WTC11 (cell line): Measurements from ENCODE around the gene PTPRU. TPM values are rescaled to one million over a fixed set of nuclear protein-coding genes. Genes with fewer than 3 reads are reported as not detected.

Experiments
- ATAC-seq: fragments of 200-7000 bp; cut with Tn5 transposase; 2 replicates; pipeline ENCODE4 v1.10.0; 2021; ENCODE audit warnings: mild to moderate bottlenecking, moderate library complexity
- CTCF ChIA-PET: fragments of 300-600 bp; sonication (Branson Sonifier 250); formaldehyde crosslinking; loops from one replicate; lab custom pipeline; 2021; ENCODE audit warnings: antibody characterized with exemption; lab: Charles Lee
- POLR2A ChIA-PET: fragments of 350-600 bp; sonication (Branson Sonifier 250); formaldehyde crosslinking; loops from one replicate; lab custom pipeline; 2021; ENCODE audit warnings: antibody characterized with exemption; lab: Charles Lee
- DNase-seq: peaks from one replicate; pipeline ENCODE4 v3.0.0; 2021; ENCODE audit warnings: low spot score
- H3K27ac Mint-ChIP-seq: 2 replicates; pipeline ENCODE4 v1.8.0; 2021; ENCODE audit warnings: mixed read lengths
- H3K27me3 Mint-ChIP-seq: 2 replicates; pipeline ENCODE4 v1.8.0; 2021; ENCODE audit warnings: low read depth, mild to moderate bottlenecking, moderate library complexity, mixed read lengths
- H3K36me3 Mint-ChIP-seq: 2 replicates; pipeline ENCODE4 v1.8.0; 2021; ENCODE audit warnings: mixed read lengths
- H3K4me1 Mint-ChIP-seq: 2 replicates; pipeline ENCODE4 v1.8.0; 2022; ENCODE audit warnings: mixed read lengths
- H3K4me3 Mint-ChIP-seq: 2 replicates; pipeline ENCODE4 v1.8.0; 2021; ENCODE audit warnings: mild to moderate bottlenecking, moderate library complexity, mixed read lengths
- H3K9me3 Mint-ChIP-seq: 2 replicates; pipeline ENCODE4 v1.8.0; 2021; ENCODE audit warnings: mixed read lengths
- ATF1 ChIP-seq: sonication (generic); formaldehyde crosslinking; IDR thresholded peaks from 2 replicates; pipeline ENCODE4 v1.8.1; 2023; ENCODE audit warnings: mild to moderate bottlenecking, moderate library complexity, missing genetic modification reagents
- FOXP1 ChIP-seq: sonication (generic); formaldehyde crosslinking; IDR thresholded peaks from 2 replicates; pipeline ENCODE4 v1.8.0; 2022; ENCODE audit warnings: missing genetic modification reagents, mild to moderate bottlenecking, moderate library complexity, borderline replicate concordance
- GRHL2 ChIP-seq: fragments of 250-450 bp; sonication (Bioruptor Pico); IDR thresholded peaks from 2 replicates; pipeline ENCODE4 v1.8.0; 2022; ENCODE audit warnings: mild to moderate bottlenecking, moderate library complexity; ENCODE audit not compliant: insufficient replicate concordance, severe bottlenecking
- HMGA2 ChIP-seq: fragments of 250-450 bp; sonication (Bioruptor Pico); IDR thresholded peaks from 2 replicates; pipeline ENCODE4 v1.4.0; 2021; ENCODE audit warnings: mild to moderate bottlenecking, moderate library complexity
- KAT7 ChIP-seq: sonication (generic); formaldehyde crosslinking; IDR thresholded peaks from 2 replicates; pipeline ENCODE4 v1.8.1; 2023; ENCODE audit warnings: missing genetic modification reagents, mild to moderate bottlenecking, borderline replicate concordance
- MLX ChIP-seq: sonication (generic); formaldehyde crosslinking; IDR thresholded peaks from 2 replicates; pipeline ENCODE4 v1.8.1; 2023; ENCODE audit warnings: mild to moderate bottlenecking, missing genetic modification reagents, moderate library complexity
- MYBL2 ChIP-seq: sonication (generic); formaldehyde crosslinking; IDR thresholded peaks from 2 replicates; pipeline ENCODE4 v1.8.1; 2023; ENCODE audit warnings: mild to moderate bottlenecking, moderate library complexity, missing genetic modification reagents
- NR1H2 ChIP-seq: sonication (generic); formaldehyde crosslinking; IDR thresholded peaks from 2 replicates; pipeline ENCODE4 v1.9.0; 2021; ENCODE audit warnings: mild to moderate bottlenecking, moderate library complexity, missing genetic modification reagents
- SMAD3 ChIP-seq: sonication (generic); formaldehyde crosslinking; IDR thresholded peaks from 2 replicates; pipeline ENCODE4 v1.8.0; 2022; ENCODE audit warnings: missing genetic modification reagents, mild to moderate bottlenecking, borderline replicate concordance
- SP1 ChIP-seq: sonication (generic); formaldehyde crosslinking; conservative IDR thresholded peaks from 2 replicates; pipeline ENCODE4 v1.8.1; 2022; ENCODE audit warnings: missing genetic modification reagents
- TEAD1 ChIP-seq: sonication (generic); formaldehyde crosslinking; IDR thresholded peaks from 2 replicates; pipeline ENCODE4 v1.8.0; 2022; ENCODE audit warnings: mild to moderate bottlenecking, missing genetic modification reagents
- ZBTB21 ChIP-seq: sonication (generic); formaldehyde crosslinking; IDR thresholded peaks from 2 replicates; pipeline ENCODE4 v1.8.1; 2023; ENCODE audit warnings: mild to moderate bottlenecking, missing genetic modification reagents, borderline replicate concordance
- ZNF281 ChIP-seq: sonication (generic); formaldehyde crosslinking; IDR thresholded peaks from 2 replicates; pipeline ENCODE4 v1.8.0; 2023; ENCODE audit warnings: mild to moderate bottlenecking, missing genetic modification reagents
- ZNF396 ChIP-seq: fragments of 250-450 bp; sonication (Bioruptor Pico); IDR thresholded peaks from 2 replicates; pipeline ENCODE4 v1.8.0; 2021; ENCODE audit warnings: mild to moderate bottlenecking, moderate library complexity, borderline replicate concordance
- total RNA-seq: library from RNA; stranded (reverse); gene quantifications from 3 replicates; pipeline ENCODE4 v1.2.3, GENCODE V29; 2021
- TF ChIP-seq, protein P1 (sequence below): sonication (generic); formaldehyde crosslinking; conservative IDR thresholded peaks from 2 replicates; pipeline ENCODE4 v1.8.1; 2023; ENCODE audit warnings: mild to moderate bottlenecking, low read depth, missing genetic modification reagents, moderate library complexity
- TF ChIP-seq, protein P2 (sequence below): sonication (generic); formaldehyde crosslinking; IDR thresholded peaks from 2 replicates; pipeline ENCODE4 v1.8.0; 2022; ENCODE audit warnings: mild to moderate bottlenecking, missing genetic modification reagents
- TF ChIP-seq, protein P3 (sequence below): sonication (generic); formaldehyde crosslinking; IDR thresholded peaks from 2 replicates; pipeline ENCODE4 v1.8.1; 2023; ENCODE audit warnings: mild to moderate bottlenecking, missing genetic modification reagents
- TF ChIP-seq, protein P4 (sequence below): sonication (generic); formaldehyde crosslinking; IDR thresholded peaks from 2 replicates; pipeline ENCODE4 v1.8.1; 2022; ENCODE audit warnings: low read depth, missing genetic modification reagents, borderline replicate concordance

The PTPRU gene
- total RNA-seq, 1 experiment from 2014 or later = 75.4 TPM

GRCh38 chr1:29315876-29316275, 79.6 kb downstream of the PTPRU start:
- H3K4me1 Mint-ChIP-seq = no peaks in the 10 kb centered on the region
- no peaks in the 10 kb centered on the region for H3K9me3 Mint-ChIP-seq
- no peak for DNase-seq
- H3K27me3 Mint-ChIP-seq = no peaks in the 10 kb centered on the region; the same call in 1 of the 2 replicates
- no peak overlapping the region for H3K27ac Mint-ChIP-seq
- no peak overlapping the region for H3K4me3 Mint-ChIP-seq
- CTCF ChIA-PET = interaction anchor here (1.1 to 1.6 kb wide), 2 partner anchors 16 to 76 kb away, joined by 3 to 6 read pairs; no protein-coding TSS in a partner anchor
- no peak for TF ChIP-seq ZNF281 (CRISPR knock-in tag)
- no peak for TF ChIP-seq SP1 (CRISPR knock-in tag)
- TF ChIP-seq NR1H2 (CRISPR knock-in tag) = no peak
- no peak for TF ChIP-seq SMAD3 (CRISPR knock-in tag)
- peaks cover 11% of the 10 kb centered on the region for H3K36me3 Mint-ChIP-seq
- POLR2A ChIA-PET = interaction anchor here (0.5 kb wide), 1 partner anchor 297 kb away, joined by 3 read pairs; no protein-coding TSS in a partner anchor
- no peak for ATAC-seq

DNA sequence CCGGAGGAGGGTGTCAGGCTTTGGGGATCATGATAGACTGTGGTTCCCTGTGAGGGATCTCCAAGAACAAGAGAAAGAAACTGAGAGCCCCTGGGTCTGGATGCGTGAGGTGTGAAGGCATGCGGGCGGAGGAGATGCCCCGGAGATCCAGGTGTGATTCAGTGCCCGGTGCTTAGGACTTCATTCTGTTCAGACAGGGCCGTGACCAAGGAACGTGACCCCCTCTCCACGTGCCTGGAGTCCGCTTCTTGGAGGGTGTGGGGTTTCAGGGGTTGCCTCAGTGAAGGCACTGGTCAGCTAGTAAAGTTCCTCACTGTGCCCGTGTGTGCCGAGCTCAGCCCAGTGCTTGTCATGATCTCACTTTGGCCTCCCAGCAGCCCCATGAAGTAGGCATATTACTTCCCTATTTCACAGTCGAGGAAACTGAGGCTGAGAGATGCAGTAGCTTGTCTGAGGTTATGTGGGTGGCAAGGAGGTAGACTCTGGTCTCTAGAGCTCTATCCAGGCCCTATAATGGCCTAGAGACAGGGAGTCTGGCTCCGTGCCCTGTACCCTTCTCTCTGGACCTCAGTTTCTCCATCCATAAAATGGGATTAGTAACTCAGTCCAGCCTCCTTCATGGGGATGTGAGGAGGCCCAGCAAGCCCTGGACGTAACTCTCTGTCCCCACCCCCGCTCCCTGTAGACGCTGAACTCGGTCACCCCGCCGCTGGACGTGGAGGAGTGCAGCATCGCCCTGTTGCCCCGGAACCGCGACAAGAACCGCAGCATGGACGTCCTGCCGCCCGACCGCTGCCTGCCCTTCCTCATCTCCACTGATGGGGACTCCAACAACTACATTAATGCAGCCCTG, 81.0 kb downstream of the PTPRU start:
- H3K4me3 Mint-ChIP-seq = no peak overlapping the region
- TF ChIP-seq GRHL2 (CRISPR knock-in tag) (no peak), KAT7 (CRISPR knock-in tag) (no peak), ZBTB21 (no peak), ATF1 (no peak), FOXP1 (CRISPR knock-in tag) (no peak), TEAD1 (CRISPR knock-in tag) (no peak), HMGA2 (CRISPR knock-in tag) (no peak), ZNF396 (no peak), MLX (CRISPR knock-in tag) (no peak), MYBL2 (CRISPR knock-in tag) (no peak)
- TF ChIP-seq, protein P1, sequence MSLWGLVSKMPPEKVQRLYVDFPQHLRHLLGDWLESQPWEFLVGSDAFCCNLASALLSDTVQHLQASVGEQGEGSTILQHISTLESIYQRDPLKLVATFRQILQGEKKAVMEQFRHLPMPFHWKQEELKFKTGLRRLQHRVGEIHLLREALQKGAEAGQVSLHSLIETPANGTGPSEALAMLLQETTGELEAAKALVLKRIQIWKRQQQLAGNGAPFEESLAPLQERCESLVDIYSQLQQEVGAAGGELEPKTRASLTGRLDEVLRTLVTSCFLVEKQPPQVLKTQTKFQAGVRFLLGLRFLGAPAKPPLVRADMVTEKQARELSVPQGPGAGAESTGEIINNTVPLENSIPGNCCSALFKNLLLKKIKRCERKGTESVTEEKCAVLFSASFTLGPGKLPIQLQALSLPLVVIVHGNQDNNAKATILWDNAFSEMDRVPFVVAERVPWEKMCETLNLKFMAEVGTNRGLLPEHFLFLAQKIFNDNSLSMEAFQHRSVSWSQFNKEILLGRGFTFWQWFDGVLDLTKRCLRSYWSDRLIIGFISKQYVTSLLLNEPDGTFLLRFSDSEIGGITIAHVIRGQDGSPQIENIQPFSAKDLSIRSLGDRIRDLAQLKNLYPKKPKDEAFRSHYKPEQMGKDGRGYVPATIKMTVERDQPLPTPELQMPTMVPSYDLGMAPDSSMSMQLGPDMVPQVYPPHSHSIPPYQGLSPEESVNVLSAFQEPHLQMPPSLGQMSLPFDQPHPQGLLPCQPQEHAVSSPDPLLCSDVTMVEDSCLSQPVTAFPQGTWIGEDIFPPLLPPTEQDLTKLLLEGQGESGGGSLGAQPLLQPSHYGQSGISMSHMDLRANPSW (CRISPR knock-in tag) = no peak
- TF ChIP-seq, protein P2, sequence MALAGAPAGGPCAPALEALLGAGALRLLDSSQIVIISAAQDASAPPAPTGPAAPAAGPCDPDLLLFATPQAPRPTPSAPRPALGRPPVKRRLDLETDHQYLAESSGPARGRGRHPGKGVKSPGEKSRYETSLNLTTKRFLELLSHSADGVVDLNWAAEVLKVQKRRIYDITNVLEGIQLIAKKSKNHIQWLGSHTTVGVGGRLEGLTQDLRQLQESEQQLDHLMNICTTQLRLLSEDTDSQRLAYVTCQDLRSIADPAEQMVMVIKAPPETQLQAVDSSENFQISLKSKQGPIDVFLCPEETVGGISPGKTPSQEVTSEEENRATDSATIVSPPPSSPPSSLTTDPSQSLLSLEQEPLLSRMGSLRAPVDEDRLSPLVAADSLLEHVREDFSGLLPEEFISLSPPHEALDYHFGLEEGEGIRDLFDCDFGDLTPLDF (CRISPR knock-in tag) = no peak
- TF ChIP-seq, protein P3, sequence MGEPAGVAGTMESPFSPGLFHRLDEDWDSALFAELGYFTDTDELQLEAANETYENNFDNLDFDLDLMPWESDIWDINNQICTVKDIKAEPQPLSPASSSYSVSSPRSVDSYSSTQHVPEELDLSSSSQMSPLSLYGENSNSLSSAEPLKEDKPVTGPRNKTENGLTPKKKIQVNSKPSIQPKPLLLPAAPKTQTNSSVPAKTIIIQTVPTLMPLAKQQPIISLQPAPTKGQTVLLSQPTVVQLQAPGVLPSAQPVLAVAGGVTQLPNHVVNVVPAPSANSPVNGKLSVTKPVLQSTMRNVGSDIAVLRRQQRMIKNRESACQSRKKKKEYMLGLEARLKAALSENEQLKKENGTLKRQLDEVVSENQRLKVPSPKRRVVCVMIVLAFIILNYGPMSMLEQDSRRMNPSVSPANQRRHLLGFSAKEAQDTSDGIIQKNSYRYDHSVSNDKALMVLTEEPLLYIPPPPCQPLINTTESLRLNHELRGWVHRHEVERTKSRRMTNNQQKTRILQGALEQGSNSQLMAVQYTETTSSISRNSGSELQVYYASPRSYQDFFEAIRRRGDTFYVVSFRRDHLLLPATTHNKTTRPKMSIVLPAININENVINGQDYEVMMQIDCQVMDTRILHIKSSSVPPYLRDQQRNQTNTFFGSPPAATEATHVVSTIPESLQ (CRISPR knock-in tag) = no peak
- TF ChIP-seq, protein P4, sequence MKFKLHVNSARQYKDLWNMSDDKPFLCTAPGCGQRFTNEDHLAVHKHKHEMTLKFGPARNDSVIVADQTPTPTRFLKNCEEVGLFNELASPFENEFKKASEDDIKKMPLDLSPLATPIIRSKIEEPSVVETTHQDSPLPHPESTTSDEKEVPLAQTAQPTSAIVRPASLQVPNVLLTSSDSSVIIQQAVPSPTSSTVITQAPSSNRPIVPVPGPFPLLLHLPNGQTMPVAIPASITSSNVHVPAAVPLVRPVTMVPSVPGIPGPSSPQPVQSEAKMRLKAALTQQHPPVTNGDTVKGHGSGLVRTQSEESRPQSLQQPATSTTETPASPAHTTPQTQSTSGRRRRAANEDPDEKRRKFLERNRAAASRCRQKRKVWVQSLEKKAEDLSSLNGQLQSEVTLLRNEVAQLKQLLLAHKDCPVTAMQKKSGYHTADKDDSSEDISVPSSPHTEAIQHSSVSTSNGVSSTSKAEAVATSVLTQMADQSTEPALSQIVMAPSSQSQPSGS = no peak
- H3K27ac Mint-ChIP-seq = no peak overlapping the region
- H3K27me3 Mint-ChIP-seq = no peaks in the 10 kb centered on the region; the same call in 1 of the 2 replicates
- DNase-seq (no peak), ATAC-seq (no peak)
- CTCF ChIA-PET = interaction anchor here (0.8 kb wide), 1 partner anchor 173 kb away, joined by 4 read pairs; no protein-coding TSS in a partner anchor
- H3K9me3 Mint-ChIP-seq = no peaks in the 10 kb centered on the region
- H3K36me3 Mint-ChIP-seq = peaks cover 11% of the 10 kb centered on the region
- POLR2A ChIA-PET = no interaction called here
- no peaks in the 10 kb centered on the region for H3K4me1 Mint-ChIP-seq
